Activated CD4-positive, CD25-positive, alpha-beta regulatory T cell (primary cell): Measurements from ENCODE around the gene STX7.

Experiments used
- DNase-seq, 4 experiments: peaks; one replicate each; lab custom pipeline; 2025; lab: John Stamatoyannopoulos, UW

The STX7 gene

GRCh38 chr6:132476688-132477087, 36.2 kb downstream of the STX7 start:
- no peak for DNase-seq

DNA sequence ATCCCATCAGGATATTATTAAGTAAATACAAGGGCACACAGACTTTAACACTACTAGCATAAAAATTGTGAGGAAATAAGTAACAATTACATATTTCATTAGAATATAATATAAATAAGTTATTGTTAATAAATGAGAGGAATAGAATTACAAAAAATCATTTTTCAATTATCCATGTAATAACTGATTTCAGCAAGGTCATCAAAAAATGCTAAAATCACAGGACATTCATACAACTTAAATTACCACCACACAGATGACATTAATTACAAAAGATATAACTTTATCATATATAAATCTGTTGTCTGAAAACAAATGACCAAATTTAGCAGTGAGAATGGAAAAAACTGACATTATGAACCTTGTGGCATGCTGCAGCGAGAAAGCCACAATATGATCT, 37.0 kb downstream of the STX7 start:
- no peak for DNase-seq

- no peak for DNase-seq
These were observed 41.1 kb downstream of the STX7 start for GRCh38 chr6:132471787-132472186.

DNA sequence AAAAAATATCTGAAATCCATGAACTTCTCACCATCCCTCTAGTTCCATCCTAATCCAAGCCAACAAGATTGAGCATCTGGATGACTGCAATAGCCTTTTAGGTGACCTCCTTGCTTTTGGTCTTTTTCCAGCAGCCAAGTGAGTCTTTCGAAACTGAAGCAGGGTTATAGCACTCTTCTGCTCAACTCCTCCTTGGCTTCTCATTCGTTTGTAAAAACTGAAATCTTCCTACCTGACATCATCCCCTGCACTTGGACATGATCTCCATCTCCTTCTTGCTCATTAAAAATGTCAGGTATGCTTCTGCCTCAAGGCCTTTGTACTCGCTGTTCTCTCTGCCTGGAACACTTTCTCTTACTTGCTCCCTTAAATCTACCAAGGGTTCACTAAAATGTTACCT, 46.0 kb downstream of the STX7 start:
- no peak for DNase-seq

DNA sequence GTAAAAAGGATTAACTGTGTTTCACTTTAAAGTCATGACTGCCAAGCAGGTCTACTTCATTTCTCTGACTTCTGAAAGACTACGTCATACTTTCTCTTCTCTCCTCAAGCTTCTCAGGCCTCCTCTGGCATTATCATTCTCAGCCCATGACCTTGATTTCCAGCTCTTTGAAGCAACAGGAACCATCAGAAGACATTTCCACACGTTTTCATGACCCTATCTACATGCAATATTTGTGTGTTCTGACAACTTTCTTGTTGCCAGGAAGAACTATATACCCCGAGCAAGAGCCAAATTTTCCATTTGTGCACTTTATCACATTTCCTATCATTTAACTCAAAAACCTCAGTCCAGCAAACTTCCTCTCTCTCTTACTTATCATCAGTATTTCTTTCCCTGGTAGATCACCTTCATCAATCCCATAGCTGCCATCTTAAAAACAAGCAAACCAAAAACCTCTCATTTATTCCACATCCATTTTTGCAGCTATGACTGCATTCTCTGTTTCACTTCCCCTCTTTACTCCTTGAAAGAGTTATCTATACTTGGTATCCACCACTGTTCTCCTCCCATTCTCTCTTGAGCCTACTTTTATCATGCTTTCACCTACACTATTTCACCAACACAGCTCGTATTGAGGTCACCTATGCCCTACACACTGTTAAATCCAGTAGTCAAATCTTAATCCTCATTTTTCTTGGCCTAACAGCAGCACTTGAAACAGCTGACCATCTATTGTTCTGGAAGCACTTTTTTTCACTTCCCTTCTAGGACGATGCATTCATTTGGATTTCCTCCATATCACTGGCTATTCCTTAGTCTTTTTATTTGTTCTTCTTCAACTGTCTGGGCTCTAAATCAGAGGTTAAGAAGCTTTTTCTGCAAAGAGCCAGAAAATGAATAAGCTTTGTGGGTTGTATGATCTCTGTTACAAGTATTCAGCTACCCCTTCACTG, 47.1 kb downstream of the STX7 start:
- no peak for DNase-seq

DNA sequence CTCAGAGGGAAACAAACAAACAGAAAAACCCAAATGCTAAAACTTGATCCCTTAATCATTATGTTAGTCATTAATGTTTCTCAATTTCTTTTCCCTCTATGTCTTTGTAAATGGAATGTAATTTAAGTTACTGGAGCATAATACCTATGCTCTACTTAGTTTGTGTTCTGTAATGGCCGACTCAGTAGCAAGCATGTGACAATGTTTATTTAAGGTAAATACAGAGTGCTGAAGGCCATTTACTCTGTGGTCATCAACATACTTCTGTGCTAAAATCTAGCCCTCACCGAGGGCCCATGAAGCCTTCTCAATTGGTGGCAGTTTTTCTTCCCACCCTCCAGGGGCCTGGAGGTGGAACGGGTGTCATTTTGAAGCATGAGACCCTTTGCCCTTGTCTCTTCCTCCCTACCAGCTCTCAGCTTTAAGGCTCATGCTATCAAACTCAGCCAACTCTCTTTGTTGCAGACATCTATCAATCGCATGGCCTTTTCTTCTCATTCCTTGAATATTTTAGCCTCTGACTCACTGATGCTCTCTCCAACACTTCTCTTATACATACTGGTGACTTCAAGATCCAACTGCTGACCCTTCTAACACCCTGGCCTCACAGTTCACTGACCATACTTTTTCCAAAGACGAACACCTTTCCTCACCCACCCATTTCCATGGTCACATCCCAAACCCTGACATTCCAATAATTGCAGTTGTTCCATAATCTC, 48.2 kb downstream of the STX7 start:
- no peak for DNase-seq

- no peak for DNase-seq
These were observed 51.0 kb downstream of the STX7 start for GRCh38 chr6:132461958-132462357.

GRCh38 chr6:132459605-132459952, 53.3 kb downstream of the STX7 start:
- DNase-seq: no peak

GRCh38 chr6:132458887-132459604, 53.9 kb downstream of the STX7 start:
- DNase-seq: no peak

DNA sequence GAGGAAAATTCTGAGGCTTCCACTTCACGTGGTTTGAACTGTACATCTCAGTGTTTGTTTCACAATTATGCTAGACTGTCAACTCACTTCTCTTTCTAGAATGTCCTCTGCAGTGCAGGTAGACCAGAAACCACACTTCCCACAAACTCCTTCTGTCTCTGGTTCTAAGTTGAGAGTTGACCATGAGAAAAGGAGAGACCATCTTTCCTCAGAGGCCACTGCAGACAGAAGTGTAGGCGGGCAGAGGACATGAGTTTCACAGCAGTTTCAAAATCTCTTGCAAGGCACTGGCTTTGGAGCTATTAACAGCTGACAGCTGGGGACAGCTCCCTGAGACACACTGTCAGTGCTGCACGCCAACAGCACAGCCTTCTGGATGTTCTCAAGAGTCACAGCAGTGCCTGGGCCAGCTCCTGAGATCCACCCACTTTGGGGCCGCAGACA, 56.2 kb downstream of the STX7 start:
- no peak for DNase-seq

GRCh38 chr6:132446855-132447241, 66.1 kb downstream of the STX7 start:
- DNase-seq: no peak

DNA sequence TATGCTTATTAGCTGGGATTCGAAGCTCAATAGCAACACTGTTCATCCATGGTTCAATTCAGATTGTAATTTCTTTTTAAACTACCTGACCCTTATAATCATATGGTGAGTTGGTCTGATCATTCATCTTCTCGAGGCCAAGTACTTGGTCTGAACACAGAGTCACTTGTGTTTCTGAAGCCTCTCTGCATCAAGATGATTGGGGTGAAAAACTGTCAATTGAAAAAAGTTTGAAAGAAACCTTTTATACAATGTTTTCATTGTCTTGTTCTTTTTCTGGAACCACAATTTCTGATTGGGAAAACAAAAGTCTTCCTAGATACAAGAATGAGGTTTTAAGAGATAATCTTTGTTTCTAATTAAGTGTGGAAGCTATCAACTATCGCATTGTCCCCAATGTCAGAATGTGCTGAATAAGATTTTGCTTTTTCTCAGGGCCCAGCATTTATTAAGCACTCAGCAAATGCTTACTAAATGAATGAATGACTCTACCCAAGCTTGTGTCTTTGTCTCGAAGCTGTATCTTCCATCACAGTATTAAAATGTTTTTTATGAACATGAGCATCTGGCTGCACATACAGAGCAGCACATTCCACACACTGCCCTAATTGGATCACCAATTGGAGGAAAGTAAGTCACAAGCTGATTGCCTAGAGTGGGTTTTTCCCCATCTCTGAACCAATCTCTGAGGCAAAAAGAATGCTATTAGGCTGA, 66.6 kb downstream of the STX7 start:
- DNase-seq: no peak

DNA sequence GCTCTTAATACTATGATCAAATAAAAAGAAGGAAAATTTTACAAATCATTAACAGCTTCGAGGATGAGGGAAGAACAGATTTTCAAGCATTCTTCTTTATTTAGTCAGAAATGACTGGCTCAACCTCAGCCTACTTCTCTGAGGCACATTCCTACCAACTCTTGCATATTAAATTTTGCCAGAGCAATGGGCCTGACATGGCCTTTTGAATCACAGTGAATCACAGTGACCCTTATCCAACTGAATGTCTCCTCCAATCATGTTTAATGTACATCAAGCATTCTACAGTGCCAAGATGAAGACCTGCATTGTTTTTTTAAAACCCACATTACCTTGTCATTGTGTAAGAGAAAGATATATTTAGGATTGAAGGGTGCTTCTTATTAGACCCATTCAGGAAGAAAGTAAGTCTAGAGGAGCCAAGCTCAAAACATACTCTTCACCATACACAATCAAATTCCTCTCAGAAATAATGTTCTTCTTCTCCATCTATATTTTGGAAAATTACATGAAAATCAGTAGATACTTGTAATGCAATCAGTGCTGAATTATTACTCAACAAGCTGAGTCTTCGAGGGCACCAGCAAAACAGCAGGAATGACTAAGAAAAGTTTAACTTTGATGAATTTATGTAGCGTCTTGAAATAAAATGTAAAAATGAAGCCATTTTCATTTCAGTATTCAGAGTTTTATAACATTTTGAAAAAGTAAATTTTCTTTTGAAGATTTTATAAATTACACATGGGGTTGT, 67.5 kb downstream of the STX7 start:
- no peak for DNase-seq

DNA sequence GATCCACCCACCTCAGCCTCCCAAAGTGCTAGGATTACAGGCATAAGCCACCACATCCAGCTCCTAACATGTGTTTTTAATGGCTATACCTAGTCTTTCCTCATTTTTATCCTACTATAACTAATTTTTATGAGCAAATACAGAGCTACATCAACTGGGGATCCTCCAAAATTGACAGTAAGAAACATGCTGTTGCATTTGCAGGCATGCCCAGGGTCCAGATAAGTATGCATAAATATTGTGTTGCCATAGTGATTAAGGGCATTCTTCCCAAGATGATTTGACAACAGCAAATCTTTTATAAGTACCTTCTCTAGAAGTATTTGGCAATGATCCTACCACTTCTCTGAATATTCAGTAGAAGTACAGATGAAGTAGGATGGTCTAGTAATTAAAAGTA, 69.7 kb downstream of the STX7 start:
- DNase-seq: no peak

GRCh38 chr6:132430110-132430509, 82.8 kb downstream of the STX7 start:
- no peak for DNase-seq

- DNase-seq: no peak
These were observed 87.7 kb downstream of the STX7 start for GRCh38 chr6:132425176-132425575.

GRCh38 chr6:132423839-132424238, 89.1 kb downstream of the STX7 start:
- no peak for DNase-seq

GRCh38 chr6:132418235-132418965, 94.5 kb downstream of the STX7 start:
- no peak for DNase-seq

- no peak for DNase-seq
These were observed 98.2 kb downstream of the STX7 start for GRCh38 chr6:132414761-132415160.

- DNase-seq: no peak
These were observed 98.6 kb downstream of the STX7 start for GRCh38 chr6:132414322-132414721.

GRCh38 chr6:132413499-132413802, 99.5 kb downstream of the STX7 start:
- no peak for DNase-seq
